IMR-90 (cell line): ENCODE results near the gene CPED1. TPM values are rescaled to one million over a fixed set of nuclear protein-coding genes. Genes with fewer than 3 reads are reported as not detected.

Source experiments
- BHLHE40 ChIP-seq: fragments of 150-350 bp; IDR thresholded peaks from 2 replicates; pipeline ENCODE4 v1.6.1; 2016; ENCODE audit warnings: mild to moderate bottlenecking, low read depth, low read length
- CTCF ChIP-seq: conservative IDR thresholded peaks from 2 replicates; pipeline ENCODE4 v1.5.1; 2012; ENCODE audit warnings: mild to moderate bottlenecking, low read depth, low read length, improper control_type of control experiment
- POLR2A ChIP-seq: IDR thresholded peaks from 2 replicates; pipeline ENCODE4 v1.6.1; 2012; ENCODE audit warnings: mild to moderate bottlenecking, low read depth, low read length
- RAD21 ChIP-seq: IDR thresholded peaks from 2 replicates; pipeline ENCODE4 v1.6.1; 2012; ENCODE audit warnings: low read length, improper control_type of control experiment
- RCOR1 ChIP-seq: IDR thresholded peaks from 2 replicates; pipeline ENCODE4 v1.6.1; 2012; ENCODE audit warnings: mild to moderate bottlenecking, low read length, improper control_type of control experiment; ENCODE audit not compliant: insufficient replicate concordance
- RFX5 ChIP-seq: IDR thresholded peaks from 2 replicates; pipeline ENCODE4 v1.8.0; 2012; ENCODE audit warnings: low read depth, mild to moderate bottlenecking, low read length, moderate library complexity
- polyA plus RNA-seq, 3 experiments: library from polyadenylated mRNA; depleted of rRNA; stranded (reverse); fragments of >200 nt; gene quantifications; 2 replicates each; pipeline ENCODE4 v1.2.3, GENCODE V29; 2012; ENCODE audit warnings: low replicate concordance in 1 of 3
- total RNA-seq: library from RNA; depleted of rRNA; stranded (reverse); fragments of >200 nt; gene quantifications from 2 replicates; pipeline ENCODE4 v1.2.3, GENCODE V29; 2012
- TF ChIP-seq, protein P1 (sequence below): fragments of 150-350 bp; IDR thresholded peaks from 2 replicates; pipeline ENCODE4 v1.6.1; 2016; ENCODE audit warnings: low read depth, mild to moderate bottlenecking, low read length, moderate library complexity, borderline replicate concordance

Gene CPED1
- total and polyA plus RNA-seq, 2 of the 4 experiments (the other 2 are of a cell fraction): 31.2 to 96.8 TPM

DNA sequence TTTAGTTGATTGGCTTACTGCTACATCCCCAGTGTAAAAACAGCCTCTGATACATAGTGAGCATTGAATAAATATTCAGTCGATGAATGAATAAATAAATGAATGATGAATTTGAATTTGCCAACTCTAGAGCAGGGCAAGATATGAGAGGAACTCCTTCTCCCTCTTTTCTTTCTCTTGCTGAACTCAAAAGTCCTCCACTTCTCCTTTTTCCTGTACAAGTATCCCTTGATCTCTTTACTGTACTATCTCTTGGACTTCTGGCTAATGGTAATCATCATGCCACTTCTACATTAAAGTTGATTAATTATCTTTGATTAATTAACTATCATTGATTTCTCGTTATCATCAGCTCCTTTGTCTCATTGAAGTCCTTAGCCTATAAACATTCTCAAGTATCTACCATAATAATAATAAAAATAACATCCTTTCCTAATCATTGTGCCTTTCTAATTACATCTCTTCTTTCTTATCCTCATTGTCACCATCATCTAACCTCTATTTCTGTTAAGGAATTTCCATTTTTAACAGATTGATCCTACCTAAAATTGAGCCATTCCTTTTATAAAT, 10.6 kb downstream of the CPED1 start (continued):
- no peak for TF ChIP-seq CTCF
- no peak for TF ChIP-seq RFX5
- TF ChIP-seq POLR2A: no peak
- TF ChIP-seq, protein P1, sequence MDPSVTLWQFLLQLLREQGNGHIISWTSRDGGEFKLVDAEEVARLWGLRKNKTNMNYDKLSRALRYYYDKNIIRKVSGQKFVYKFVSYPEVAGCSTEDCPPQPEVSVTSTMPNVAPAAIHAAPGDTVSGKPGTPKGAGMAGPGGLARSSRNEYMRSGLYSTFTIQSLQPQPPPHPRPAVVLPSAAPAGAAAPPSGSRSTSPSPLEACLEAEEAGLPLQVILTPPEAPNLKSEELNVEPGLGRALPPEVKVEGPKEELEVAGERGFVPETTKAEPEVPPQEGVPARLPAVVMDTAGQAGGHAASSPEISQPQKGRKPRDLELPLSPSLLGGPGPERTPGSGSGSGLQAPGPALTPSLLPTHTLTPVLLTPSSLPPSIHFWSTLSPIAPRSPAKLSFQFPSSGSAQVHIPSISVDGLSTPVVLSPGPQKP: no peak
- TF ChIP-seq RAD21: no peak
- no peak for TF ChIP-seq BHLHE40
- no peak for TF ChIP-seq RCOR1
